Measurements from ENCODE around the gene SASH1.

- no peak for TF ChIP-seq CTCF (IDR thresholded peaks at IDR 0.05)
- no peak for TF ChIP-seq EZH2 (IDR thresholded peaks at IDR 0.05)
Observed at GRCh38 chr6:148550569-148550968, 207.9 kb downstream of the SASH1 start.
